HepG2 (cell line): ENCODE measurements around the gene OR51E2.

Source experiments
- CBX2 ChIP-seq, 2 experiments: fragments of 200-600 bp in 1 of 2; sonication (generic); formaldehyde crosslinking in 1 of 2; IDR thresholded peaks; 2 replicates each; pipeline versions ENCODE4 v1.7.0 to v1.8.1; 2018 to 2022; ENCODE audit warnings: low read depth in 2 of 2, low read length in 1 of 2, mild to moderate bottlenecking in 1 of 2, missing genetic modification reagents in 1 of 2
- CREB1 ChIP-seq, 2 experiments: fragments of 450-650 bp in 1 of 2; IDR thresholded peaks; 2 replicates each; pipeline ENCODE4 v1.6.1; 2016 to 2017; ENCODE audit warnings: control low read depth in 1 of 2, mild to moderate bottlenecking in 1 of 2, missing compliant biosample characterization in 1 of 2, missing genetic modification characterization in 1 of 2
- KDM2A ChIP-seq: sonication (generic); formaldehyde crosslinking; IDR thresholded peaks from 2 replicates; pipeline ENCODE4 v1.4.0; 2020; ENCODE audit warnings: low read depth, missing genetic modification reagents, borderline replicate concordance
- MXD1 ChIP-seq: sonication (generic); formaldehyde crosslinking; IDR thresholded peaks from 2 replicates; pipeline ENCODE4 v1.4.0; 2020; ENCODE audit warnings: mild to moderate bottlenecking, missing genetic modification reagents
- NR1H2 ChIP-seq: sonication (generic); formaldehyde crosslinking; IDR thresholded peaks from 2 replicates; pipeline ENCODE4 v1.8.1; 2022; ENCODE audit warnings: low read depth, missing genetic modification reagents, borderline replicate concordance
- PTBP1 ChIP-seq: fragments of 200-400 bp; formaldehyde crosslinking; IDR thresholded peaks from 2 replicates; pipeline ENCODE4 v1.6.1; 2018; ENCODE audit warnings: low read length, low read depth; ENCODE audit not compliant: poor library complexity, severe bottlenecking
- USF2 ChIP-seq, 2 experiments: sonication (generic) in 1 of 2; formaldehyde crosslinking in 1 of 2; IDR thresholded peaks; 2 replicates each; pipeline versions ENCODE4 v1.5.1 to v1.6.1; 2011 to 2020; ENCODE audit warnings: borderline replicate concordance in 1 of 2, low read depth in 1 of 2, low read length in 1 of 2, mild to moderate bottlenecking in 1 of 2, missing genetic modification reagents in 1 of 2, moderate library complexity in 1 of 2
- ZFX ChIP-seq: sonication (generic); formaldehyde crosslinking; IDR thresholded peaks from 2 replicates; pipeline ENCODE4 v1.4.0; 2020; ENCODE audit warnings: mild to moderate bottlenecking, low read depth, missing genetic modification reagents, moderate library complexity
- ZNF263 ChIP-seq: sonication (generic); formaldehyde crosslinking; IDR thresholded peaks from 2 replicates; pipeline ENCODE4 v1.4.0; 2020; ENCODE audit warnings: missing genetic modification reagents
- ZNF292 ChIP-seq: sonication (generic); formaldehyde crosslinking; IDR thresholded peaks from 2 replicates; pipeline ENCODE4 v1.8.1; 2022; ENCODE audit warnings: mild to moderate bottlenecking, low read depth, missing genetic modification reagents, borderline replicate concordance
- TF ChIP-seq, protein P1 (sequence below): sonication (generic); formaldehyde crosslinking; IDR thresholded peaks from 2 replicates; pipeline ENCODE4 v1.5.0; 2020; ENCODE audit warnings: mild to moderate bottlenecking, missing genetic modification reagents, moderate library complexity
- TF ChIP-seq, protein P2 (sequence below): sonication (generic); formaldehyde crosslinking; IDR thresholded peaks from 2 replicates; pipeline ENCODE4 v1.4.0; 2020; ENCODE audit warnings: missing genetic modification reagents

- TF ChIP-seq, protein P1, sequence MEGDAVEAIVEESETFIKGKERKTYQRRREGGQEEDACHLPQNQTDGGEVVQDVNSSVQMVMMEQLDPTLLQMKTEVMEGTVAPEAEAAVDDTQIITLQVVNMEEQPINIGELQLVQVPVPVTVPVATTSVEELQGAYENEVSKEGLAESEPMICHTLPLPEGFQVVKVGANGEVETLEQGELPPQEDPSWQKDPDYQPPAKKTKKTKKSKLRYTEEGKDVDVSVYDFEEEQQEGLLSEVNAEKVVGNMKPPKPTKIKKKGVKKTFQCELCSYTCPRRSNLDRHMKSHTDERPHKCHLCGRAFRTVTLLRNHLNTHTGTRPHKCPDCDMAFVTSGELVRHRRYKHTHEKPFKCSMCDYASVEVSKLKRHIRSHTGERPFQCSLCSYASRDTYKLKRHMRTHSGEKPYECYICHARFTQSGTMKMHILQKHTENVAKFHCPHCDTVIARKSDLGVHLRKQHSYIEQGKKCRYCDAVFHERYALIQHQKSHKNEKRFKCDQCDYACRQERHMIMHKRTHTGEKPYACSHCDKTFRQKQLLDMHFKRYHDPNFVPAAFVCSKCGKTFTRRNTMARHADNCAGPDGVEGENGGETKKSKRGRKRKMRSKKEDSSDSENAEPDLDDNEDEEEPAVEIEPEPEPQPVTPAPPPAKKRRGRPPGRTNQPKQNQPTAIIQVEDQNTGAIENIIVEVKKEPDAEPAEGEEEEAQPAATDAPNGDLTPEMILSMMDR (CRISPR knock-in tag): no peak
- no peak for TF ChIP-seq CBX2 (IDR thresholded peaks at IDR 0.05; ENCODE audit: low read depth, low read length)
- TF ChIP-seq CBX2 (CRISPR knock-in tag; IDR thresholded peaks at IDR 0.05; ENCODE audit: low read depth): no peak
- TF ChIP-seq CREB1 (IDR thresholded peaks at IDR 0.05): no peak
- no peak for TF ChIP-seq CREB1 (CRISPR knock-in tag; IDR thresholded peaks at IDR 0.05)
- no peak for TF ChIP-seq ZNF292 (CRISPR knock-in tag)
- TF ChIP-seq, protein P2, sequence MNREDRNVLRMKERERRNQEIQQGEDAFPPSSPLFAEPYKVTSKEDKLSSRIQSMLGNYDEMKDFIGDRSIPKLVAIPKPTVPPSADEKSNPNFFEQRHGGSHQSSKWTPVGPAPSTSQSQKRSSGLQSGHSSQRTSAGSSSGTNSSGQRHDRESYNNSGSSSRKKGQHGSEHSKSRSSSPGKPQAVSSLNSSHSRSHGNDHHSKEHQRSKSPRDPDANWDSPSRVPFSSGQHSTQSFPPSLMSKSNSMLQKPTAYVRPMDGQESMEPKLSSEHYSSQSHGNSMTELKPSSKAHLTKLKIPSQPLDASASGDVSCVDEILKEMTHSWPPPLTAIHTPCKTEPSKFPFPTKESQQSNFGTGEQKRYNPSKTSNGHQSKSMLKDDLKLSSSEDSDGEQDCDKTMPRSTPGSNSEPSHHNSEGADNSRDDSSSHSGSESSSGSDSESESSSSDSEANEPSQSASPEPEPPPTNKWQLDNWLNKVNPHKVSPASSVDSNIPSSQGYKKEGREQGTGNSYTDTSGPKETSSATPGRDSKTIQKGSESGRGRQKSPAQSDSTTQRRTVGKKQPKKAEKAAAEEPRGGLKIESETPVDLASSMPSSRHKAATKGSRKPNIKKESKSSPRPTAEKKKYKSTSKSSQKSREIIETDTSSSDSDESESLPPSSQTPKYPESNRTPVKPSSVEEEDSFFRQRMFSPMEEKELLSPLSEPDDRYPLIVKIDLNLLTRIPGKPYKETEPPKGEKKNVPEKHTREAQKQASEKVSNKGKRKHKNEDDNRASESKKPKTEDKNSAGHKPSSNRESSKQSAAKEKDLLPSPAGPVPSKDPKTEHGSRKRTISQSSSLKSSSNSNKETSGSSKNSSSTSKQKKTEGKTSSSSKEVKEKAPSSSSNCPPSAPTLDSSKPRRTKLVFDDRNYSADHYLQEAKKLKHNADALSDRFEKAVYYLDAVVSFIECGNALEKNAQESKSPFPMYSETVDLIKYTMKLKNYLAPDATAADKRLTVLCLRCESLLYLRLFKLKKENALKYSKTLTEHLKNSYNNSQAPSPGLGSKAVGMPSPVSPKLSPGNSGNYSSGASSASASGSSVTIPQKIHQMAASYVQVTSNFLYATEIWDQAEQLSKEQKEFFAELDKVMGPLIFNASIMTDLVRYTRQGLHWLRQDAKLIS: no peak
- TF ChIP-seq MXD1 (CRISPR knock-in tag): no peak
- no peak for TF ChIP-seq NR1H2
- no peak for TF ChIP-seq USF2 (IDR thresholded peaks at IDR 0.05; ENCODE audit: low read depth, low read length)
- no peak for TF ChIP-seq USF2 (CRISPR knock-in tag; IDR thresholded peaks at IDR 0.05; ENCODE audit: borderline replicate concordance)
- TF ChIP-seq ZFX (CRISPR knock-in tag): no peak
- no peak for TF ChIP-seq KDM2A (CRISPR knock-in tag)
- TF ChIP-seq PTBP1: no peak
- no peak for TF ChIP-seq ZNF263 (CRISPR knock-in tag)
Observed at GRCh38 chr11:4695442-4695841, 2.2 kb downstream of the OR51E2 start.
